Measurements from ENCODE around the gene CC2D2B.
A peak's percentile ranks its signal among the peaks of the same experiment; 100 is the strongest.
"Not testable (repeated sequence)": the region's sequence is repeated elsewhere in the genome, so short reads cannot be mapped to it uniquely, and the experiment has no call there.

The CC2D2B gene

DNA sequence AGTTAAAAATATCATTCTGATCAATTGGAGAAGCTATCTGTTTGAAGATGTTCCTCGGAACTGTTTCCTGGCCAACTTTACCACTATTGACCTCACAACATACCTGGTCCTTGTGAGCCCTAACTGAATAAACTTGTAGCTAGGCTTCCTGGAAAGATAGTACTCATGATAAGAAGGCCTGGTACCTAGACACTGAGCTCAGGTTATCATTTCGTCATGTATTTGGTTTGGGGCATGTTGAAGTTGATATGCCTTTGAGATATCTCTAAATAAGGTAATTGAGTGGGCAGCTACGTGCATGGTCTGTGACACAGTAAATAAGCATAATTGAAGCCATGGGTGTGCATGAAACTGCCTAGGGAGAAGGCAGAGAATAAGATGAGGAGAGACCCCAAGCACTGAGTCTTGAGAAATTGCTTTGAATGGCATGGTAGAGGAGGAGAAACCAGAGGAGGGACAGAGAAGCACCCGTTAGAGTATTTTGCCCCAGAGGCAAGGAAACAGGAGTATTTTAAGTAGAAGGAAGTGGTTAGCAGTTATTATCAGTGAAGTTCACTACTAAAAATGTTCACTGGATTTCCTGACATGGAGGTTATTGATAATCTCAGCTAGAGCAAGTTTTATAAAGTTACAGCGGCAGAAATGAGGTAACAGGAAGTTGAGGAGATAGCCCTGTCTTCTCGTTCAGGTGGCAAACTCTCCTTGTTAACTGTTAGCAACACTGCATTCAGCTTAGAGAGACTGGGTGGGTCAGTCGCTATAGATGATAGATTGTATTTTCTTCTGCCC, 55.6 kb downstream of the CC2D2B start:
- Mint-ChIP-seq H3K4me1 (peaks cover 13% of the 10 kb centered on the region), H3K9me3 (peaks cover 7% of the 10 kb centered on the region), H3K36me3 (peaks cover 9% of the 10 kb centered on the region), H3K27me3 (no peaks in the 10 kb centered on the region), H3K4me3 (peak overlapping the region; percentile 3), H3K27ac (peak overlapping the region; percentile 28)
- ATAC-seq, result no peak

DNA sequence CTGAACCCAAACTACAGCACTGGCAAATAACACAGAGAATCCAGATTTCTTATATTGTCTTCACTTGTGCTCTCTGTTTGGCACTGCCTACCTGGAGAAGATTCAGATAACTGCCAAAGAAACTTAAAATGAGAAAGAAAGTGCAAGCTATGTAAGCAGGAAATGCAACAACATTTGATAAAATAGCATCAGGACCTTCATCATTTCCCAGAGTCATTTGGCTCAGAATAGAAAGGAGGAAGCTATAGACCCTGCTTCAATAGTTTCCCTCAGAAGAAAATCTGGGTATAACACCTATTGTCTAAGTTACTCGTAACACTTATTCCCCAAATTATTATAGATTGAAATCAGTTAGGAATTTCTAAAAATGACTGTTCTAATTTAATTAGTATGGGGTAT, 56.2 kb downstream of the CC2D2B start:
- Mint-ChIP-seq H3K9me3 (peaks cover 2% of the 10 kb centered on the region), H3K27me3 (no peaks in the 10 kb centered on the region), H3K27ac (peak overlapping the region; percentile 28), H3K36me3 (peaks cover 4% of the 10 kb centered on the region), H3K4me3 (no peak overlapping the region), H3K4me1 (peaks cover 13% of the 10 kb centered on the region)
- no peak for ATAC-seq

DNA sequence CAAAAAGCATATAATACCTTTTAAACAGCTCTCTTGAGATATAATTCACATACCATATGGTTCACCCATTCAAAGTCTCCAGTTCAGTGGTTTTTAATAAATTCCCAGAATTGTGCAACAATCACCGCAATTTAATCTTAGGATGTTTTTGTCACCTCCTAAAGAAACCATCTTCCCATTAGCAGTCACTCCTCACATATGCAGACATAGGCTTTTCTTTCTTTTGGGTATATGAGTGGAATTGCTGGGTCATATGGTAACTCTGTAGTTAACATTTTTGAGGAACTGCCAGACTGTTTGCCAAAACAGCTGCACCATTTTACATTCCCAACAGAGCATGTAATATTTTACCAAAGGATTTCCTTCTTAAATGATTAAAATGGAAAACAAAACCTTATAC, 57.0 kb downstream of the CC2D2B start:
- Mint-ChIP-seq H3K36me3 (peaks cover 4% of the 10 kb centered on the region), H3K9me3 (peaks cover 2% of the 10 kb centered on the region), H3K27me3 (no peaks in the 10 kb centered on the region), H3K4me1 (peaks cover 13% of the 10 kb centered on the region), H3K4me3 (no peak overlapping the region), H3K27ac (no peak overlapping the region)
- no peak for ATAC-seq

DNA sequence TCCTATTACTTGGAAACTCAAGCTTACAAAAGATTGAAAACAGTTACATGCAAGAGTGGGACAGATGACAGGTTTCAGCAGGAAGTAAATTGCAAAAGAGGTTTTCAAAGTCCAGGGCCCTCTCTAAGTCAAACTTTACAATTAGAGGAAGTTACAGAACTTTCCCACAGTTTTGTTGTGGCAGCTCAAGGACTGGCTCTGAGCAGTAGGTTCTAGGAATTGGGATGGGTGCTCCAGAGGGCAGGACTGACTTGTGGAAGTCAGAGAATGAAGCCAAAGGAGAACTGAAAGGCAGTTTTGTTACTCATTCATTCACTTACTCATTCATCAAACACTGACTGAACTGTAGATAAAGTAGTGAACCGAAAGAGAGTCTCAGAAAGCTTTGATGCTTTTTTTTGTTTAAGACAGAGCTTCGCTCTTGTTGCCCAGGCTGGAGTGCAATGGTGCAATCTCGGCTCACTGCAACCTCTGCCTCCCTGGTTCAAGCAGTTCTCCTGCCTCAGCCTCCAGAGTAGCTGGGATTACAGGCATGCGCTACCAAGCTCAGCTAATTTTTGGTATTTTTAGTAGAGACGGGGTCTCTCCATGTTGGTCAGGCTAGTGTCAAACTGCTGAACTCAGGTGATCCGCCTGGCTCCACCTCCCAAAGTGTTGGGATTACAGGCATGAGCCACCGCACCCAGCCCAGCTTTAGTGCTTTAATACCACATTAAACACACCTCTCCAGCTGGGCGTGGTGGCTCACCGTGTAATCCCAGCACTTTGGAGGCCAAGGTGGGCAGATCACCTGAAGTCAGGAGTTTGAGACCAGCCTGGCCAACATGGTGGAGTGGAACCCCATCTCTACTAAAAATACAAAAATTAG, 68.8 kb downstream of the CC2D2B start:
- Mint-ChIP-seq H3K4me3 (no peak overlapping the region), H3K9me3 (no peaks in the 10 kb centered on the region), H3K36me3 (no peaks in the 10 kb centered on the region), H3K27me3 (no peaks in the 10 kb centered on the region), H3K4me1 (no peaks in the 10 kb centered on the region), H3K27ac (no peak overlapping the region)
- ATAC-seq, result no peak

DNA sequence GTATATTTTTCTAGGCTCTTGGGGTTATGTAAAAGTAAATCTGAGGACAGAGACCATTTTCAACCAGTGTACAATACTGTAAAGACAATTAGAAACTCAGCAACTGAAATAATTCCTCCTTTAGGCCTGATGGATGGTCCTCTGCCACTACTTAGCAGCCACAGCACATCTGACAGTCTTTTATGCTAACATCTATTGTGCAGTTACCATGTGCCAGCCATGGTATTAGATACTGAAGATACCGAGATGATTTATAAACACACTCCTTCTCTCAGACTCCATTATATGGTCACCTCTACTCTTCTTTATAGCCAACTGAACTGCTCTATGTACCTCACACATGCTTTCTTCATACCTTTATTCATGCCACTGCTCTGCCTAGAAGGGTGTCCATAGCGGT, 74.4 kb downstream of the CC2D2B start:
- no peaks in the 10 kb centered on the region for H3K36me3 Mint-ChIP-seq
- H3K27me3 Mint-ChIP-seq, result no peaks in the 10 kb centered on the region

DNA sequence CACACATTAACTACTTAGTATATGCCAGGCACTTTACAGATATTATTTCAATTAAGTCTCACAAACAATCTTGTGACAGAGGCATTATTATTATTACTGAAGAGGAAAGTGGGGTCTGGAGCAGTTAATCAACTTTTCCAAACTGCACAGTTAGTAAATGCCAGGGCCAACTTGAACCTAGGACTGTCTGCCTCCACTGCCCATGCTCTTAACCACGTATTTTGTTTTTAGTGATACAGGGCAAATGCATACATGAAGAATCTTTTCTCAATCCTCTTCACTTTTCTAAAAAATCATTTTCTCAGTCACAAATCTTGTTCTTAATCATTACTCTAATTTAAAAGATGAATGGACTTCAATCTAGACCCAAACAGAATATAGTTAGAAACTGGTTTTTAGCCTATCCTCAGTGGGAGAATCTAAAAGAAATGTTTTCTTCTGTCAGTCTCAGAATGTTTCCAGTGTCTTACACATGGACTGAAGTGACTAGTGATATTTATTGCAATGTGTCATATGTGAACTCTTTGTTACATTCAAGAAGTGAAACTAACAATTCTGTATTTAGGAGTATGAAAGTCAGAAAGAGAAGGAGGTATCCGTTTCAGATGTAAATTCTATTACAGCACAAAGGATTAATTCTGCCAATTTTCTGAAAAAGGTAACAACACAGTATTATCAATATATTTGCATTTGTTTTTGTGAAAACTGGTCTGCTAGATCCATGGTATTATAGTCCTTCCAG, 80.1 kb downstream of the CC2D2B start:
- peak; percentile 68 for ATAC-seq
- Mint-ChIP-seq H3K4me3 (no peak overlapping the region), H3K27ac (peak overlapping the region; percentile 32), H3K27me3 (no peaks in the 10 kb centered on the region), H3K9me3 (no peaks in the 10 kb centered on the region), H3K36me3 (no peaks in the 10 kb centered on the region), H3K4me1 (peaks cover 9% of the 10 kb centered on the region)

More for the DNA sequence above, 74.4 kb downstream of the CC2D2B start:
- ATAC-seq, result no peak
- Mint-ChIP-seq H3K9me3 (no peaks in the 10 kb centered on the region), H3K4me3 (no peak overlapping the region), H3K27ac (no peak overlapping the region), H3K4me1 (no peaks in the 10 kb centered on the region)

DNA sequence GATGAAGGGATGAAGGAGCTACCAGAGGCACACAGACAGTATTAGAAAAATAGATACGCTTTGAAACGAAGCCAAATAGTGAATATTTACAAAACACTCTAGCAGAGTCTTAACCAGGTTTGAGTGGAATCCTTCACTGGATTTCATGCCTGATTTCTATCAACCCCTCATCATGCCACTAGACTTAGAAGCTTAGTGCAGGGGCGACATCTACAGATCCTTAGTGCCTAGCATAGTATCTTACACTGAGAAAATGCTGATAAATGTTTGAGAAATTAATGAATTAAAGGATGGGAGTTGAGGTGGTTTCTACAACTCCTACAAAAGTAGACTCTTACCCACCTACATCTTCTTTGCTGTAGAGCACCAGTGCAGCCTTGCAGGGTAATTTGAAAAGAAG, 80.9 kb downstream of the CC2D2B start:
- no peaks in the 10 kb centered on the region for H3K36me3 Mint-ChIP-seq
- ATAC-seq, result no peak

DNA sequence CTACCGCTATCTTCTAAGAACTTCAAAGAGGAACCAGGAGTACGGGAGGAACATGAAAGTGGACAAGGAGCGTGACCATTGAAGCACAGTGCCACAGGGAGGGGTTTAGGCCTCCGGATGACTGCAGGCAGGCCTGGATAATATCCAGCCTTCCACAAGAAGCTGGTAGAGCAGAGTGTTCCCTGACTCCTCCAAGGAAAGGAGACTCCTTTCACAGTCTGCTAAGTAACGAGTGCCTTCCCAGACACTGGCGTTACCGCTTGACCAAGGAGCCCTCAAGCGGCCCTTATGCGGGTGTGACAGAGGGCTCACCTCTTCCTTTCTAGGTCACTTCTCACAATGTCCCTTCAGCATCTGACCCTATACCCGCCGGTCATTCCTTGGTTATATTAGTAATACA, 86.6 kb downstream of the CC2D2B start:
- not testable (repeated sequence) for H3K27me3 Mint-ChIP-seq, H3K9me3 Mint-ChIP-seq, ATAC-seq, H3K4me1 Mint-ChIP-seq, H3K27ac Mint-ChIP-seq, H3K4me3 Mint-ChIP-seq, H3K36me3 Mint-ChIP-seq

More for the DNA sequence above, 80.9 kb downstream of the CC2D2B start:
- no peak overlapping the region for H3K4me3 Mint-ChIP-seq
- H3K27ac Mint-ChIP-seq, result peak overlapping the region; percentile 32
- no peaks in the 10 kb centered on the region for H3K27me3 Mint-ChIP-seq
- H3K4me1 Mint-ChIP-seq, result peaks cover 9% of the 10 kb centered on the region
- H3K9me3 Mint-ChIP-seq, result no peaks in the 10 kb centered on the region

DNA sequence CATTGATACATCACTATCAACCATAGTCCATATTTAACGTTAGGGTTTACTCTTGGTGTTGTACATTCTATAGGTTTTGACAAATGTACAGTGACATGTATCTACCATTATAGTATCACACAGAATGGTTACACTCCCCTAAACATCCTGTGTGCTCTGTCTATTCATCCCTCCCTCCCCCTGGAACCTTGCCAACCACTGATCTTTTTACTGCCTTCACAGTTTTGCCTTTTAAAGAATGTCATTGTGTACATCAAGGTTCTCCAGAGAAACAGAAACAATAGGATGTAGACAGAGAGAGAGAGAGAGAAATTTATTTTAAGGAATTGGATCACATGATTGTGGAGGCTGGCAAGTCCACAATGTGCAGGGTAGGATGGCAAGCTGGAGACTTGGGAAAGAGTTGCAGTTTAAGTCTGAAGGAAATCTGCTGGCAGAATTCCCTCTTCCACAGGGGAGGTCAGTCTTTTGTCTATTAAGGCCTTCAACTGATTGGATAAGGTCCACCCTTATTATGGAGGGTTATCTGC, 90.5 kb downstream of the CC2D2B start:
- ATAC-seq, result no peak
- H3K9me3 Mint-ChIP-seq, result no peaks in the 10 kb centered on the region
- no peaks in the 10 kb centered on the region for H3K27me3 Mint-ChIP-seq
- H3K4me1 Mint-ChIP-seq, result peaks cover 6% of the 10 kb centered on the region
- peaks cover 4% of the 10 kb centered on the region for H3K36me3 Mint-ChIP-seq
- no peak overlapping the region for H3K4me3 Mint-ChIP-seq
- no peak overlapping the region for H3K27ac Mint-ChIP-seq

DNA sequence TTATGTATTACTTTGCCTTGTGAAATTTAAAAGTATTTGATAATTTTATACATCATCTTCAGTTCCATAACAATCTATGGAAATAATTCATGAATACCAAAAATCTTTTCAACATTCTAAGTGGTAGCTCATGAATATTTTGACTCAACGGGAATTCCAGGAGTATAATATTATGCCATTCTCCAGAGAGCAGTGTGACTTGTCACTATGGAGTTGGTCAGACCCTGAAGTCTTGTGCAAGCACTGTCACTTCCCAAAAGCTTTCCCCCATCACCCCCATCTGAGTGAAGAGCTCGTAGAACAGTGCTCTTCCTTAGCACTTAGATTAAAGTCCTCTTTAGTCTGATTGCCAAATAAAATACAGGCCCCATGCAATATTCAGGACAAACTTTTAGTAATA, 106.2 kb downstream of the CC2D2B start:
- ATAC-seq, result no peak
- Mint-ChIP-seq H3K9me3 (no peaks in the 10 kb centered on the region), H3K4me3 (no peak overlapping the region)

DNA sequence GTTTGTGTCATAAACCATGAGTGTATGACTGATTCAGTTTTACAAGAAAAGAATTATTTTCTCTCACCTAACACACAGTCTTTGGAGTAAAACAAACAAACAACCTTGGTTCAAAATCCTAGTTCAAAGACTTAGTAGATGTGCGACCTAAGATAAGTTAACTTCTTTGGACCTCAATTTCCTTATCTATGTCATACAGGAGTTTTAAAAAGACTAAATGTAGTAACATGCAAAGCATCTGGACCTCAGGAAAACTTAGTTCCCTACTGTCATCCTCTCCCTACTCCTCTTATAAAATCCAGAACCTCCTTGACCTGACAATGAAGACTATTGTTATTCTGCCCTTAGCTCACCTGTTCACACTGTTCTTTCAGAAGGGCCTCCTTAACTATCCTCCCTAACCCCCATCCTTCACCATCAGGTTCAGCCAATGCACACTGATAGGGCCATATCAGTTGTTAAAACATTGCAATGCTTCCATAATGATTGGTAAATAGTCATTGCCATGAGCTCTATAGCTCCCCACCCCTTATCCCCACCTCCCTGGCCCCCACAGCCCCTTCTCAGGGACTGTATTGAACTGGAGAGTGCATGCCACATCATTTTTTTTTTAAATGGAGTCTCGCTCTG, 106.8 kb downstream of the CC2D2B start:
- Mint-ChIP-seq H3K27me3 (no peaks in the 10 kb centered on the region), H3K36me3 (peaks cover 5% of the 10 kb centered on the region), H3K27ac (no peak overlapping the region), H3K4me1 (peaks cover 7% of the 10 kb centered on the region), H3K9me3 (no peaks in the 10 kb centered on the region), H3K4me3 (no peak overlapping the region)
- no peak for ATAC-seq

More for the DNA sequence above, 106.2 kb downstream of the CC2D2B start:
- no peak overlapping the region for H3K27ac Mint-ChIP-seq
- H3K27me3 Mint-ChIP-seq, result no peaks in the 10 kb centered on the region
- peaks cover 5% of the 10 kb centered on the region for H3K36me3 Mint-ChIP-seq
- peaks cover 7% of the 10 kb centered on the region for H3K4me1 Mint-ChIP-seq

DNA sequence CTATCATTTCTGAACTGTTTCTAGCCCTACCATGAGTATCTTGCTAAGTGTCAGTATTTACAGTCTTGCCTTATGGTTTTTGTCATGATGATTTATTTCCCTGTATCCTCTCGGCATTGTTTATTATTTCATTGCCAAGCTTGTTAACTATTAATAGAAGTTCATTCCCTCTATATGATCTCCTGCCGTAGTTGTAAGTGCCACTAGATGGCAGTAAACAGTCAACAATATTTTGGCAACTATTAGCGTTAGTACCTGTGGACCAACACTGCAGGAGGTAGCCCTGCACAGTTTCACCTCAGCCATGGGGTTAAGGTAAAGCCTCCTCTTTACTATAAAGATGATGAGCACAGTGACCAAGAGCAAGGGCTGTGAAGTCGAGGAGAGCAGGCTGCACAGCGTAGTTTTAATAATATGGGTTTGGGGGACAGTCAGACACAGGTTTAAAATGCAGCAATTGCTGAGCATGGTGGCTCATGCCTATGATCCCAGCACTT, 109.5 kb downstream of the CC2D2B start:
- Mint-ChIP-seq H3K36me3 (peaks cover 6% of the 10 kb centered on the region), H3K27ac (no peak overlapping the region), H3K27me3 (no peaks in the 10 kb centered on the region), H3K4me3 (no peak overlapping the region), H3K4me1 (peaks cover 7% of the 10 kb centered on the region), H3K9me3 (no peaks in the 10 kb centered on the region)
- peak; percentile 79 for ATAC-seq

DNA sequence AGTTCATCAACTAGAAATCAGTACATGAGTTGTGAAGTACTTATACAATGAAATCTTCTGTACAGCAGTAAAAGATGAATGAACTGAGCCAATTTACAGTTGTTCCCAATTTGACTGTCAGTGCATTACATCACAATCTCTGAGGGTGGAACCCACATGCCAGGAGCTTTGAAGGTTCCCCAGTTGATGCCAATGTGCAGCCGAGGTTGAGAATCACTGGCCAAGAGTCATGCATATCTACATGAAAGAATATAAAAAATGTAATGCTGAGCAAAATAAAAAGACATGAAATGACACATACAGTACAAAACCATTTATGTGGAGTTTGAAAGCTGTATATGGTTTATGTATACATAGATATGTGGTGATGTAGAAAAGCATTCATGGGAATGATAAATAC, 113.6 kb downstream of the CC2D2B start:
- Mint-ChIP-seq H3K27ac (no peak overlapping the region), H3K4me3 (no peak overlapping the region), H3K27me3 (no peaks in the 10 kb centered on the region), H3K4me1 (peaks cover 7% of the 10 kb centered on the region), H3K36me3 (peaks cover 9% of the 10 kb centered on the region), H3K9me3 (no peaks in the 10 kb centered on the region)
- no peak for ATAC-seq

DNA sequence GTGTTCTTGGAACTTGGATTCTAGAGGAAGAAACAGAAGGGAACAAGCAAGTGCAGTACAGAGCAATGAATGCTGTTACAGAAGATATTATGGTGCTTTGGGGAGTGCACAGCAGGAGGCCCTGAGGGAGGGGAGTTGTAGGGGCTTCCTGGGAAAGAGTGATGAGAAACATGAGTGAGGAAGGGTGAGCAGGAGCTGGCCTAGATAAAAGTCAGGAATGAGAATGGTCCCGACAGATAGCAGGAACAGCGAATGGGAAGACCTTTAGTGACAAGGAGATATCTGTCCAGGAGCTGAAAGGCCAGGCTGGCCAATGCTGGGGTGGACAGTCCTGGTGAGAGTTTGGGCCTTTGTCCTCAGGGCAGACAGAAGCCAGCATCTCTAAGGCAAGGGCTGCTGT, 115.0 kb downstream of the CC2D2B start:
- no peak overlapping the region for H3K27ac Mint-ChIP-seq

More for the DNA sequence above, 115.0 kb downstream of the CC2D2B start:
- peaks cover 12% of the 10 kb centered on the region for H3K36me3 Mint-ChIP-seq
- no peak overlapping the region for H3K4me3 Mint-ChIP-seq
- H3K27me3 Mint-ChIP-seq, result no peaks in the 10 kb centered on the region
- ATAC-seq, result no peak
- H3K9me3 Mint-ChIP-seq, result no peaks in the 10 kb centered on the region
- no peaks in the 10 kb centered on the region for H3K4me1 Mint-ChIP-seq
